Activated naive CD4-positive, alpha-beta T cell treated with anti-CD3 and anti-CD28 coated beads for 36 hours (primary cell): ENCODE data around the gene GARIN5A. TPM values are rescaled to one million over a fixed set of nuclear protein-coding genes. Genes with fewer than 3 reads are reported as not detected.
A peak's percentile ranks its signal among the peaks of the same experiment; 100 is the strongest.

Experiments used
- CTCF ChIA-PET: fragments of 350-600 bp; sonication (Branson Sonifier 250); formaldehyde crosslinking; loops from one replicate; lab custom pipeline; 2021; ENCODE audit warnings: antibody characterized with exemption; lab: Charles Lee
- DNase-seq: peaks from one replicate; pipeline ENCODE4 v3.0.0-alpha.2; 2020
- H3K27ac Mint-ChIP-seq: one replicate; pipeline ENCODE4 v1.8.0; 2021; ENCODE audit warnings: mild to moderate bottlenecking, mixed read lengths
- H3K27me3 Mint-ChIP-seq: one replicate; pipeline ENCODE4 v1.8.0; 2021; ENCODE audit warnings: low read depth, mixed read lengths
- H3K36me3 Mint-ChIP-seq: one replicate; pipeline ENCODE4 v1.8.0; 2021; ENCODE audit warnings: low read depth, mixed read lengths
- H3K4me1 Mint-ChIP-seq: one replicate; pipeline ENCODE4 v1.8.0; 2021; ENCODE audit warnings: low read depth, mixed read lengths
- H3K4me3 Mint-ChIP-seq: one replicate; pipeline ENCODE4 v1.8.0; 2021; ENCODE audit warnings: mild to moderate bottlenecking, moderate library complexity, mixed read lengths
- H3K9me3 Mint-ChIP-seq: one replicate; pipeline ENCODE4 v1.8.0; 2021; ENCODE audit warnings: mixed read lengths
- intact Hi-C: fragments of 100-400 bp; cut with micrococcal nuclease; formaldehyde crosslinking; loops from one replicate; pipeline ENCODE4 v1.15.1; 2023
- total RNA-seq, 2 experiments: library from RNA; stranded (reverse); gene quantifications; one replicate each; pipeline ENCODE4 v1.2.3, GENCODE V29; 2021

The GARIN5A gene
- total RNA-seq: under 1 TPM in 1 of 2 experiments, not detected in 1; 0.57 TPM

- no peaks in the 10 kb centered on the region for H3K27me3 Mint-ChIP-seq
- H3K9me3 Mint-ChIP-seq: no peaks in the 10 kb centered on the region
- H3K4me3 Mint-ChIP-seq: peak within 1 kb of the TSS; percentile 99
- CTCF ChIA-PET: no interaction called here
- peak; percentile 97 for DNase-seq
- H3K27ac Mint-ChIP-seq: peak within 1 kb of the TSS; percentile 86
- intact Hi-C loops: loop anchor here (1.0 to 5.0 kb wide), 5 partner anchors 35 to 119 kb away; partner anchors contain the start of genes JOSD2, NR1H2 and POLD1
- peaks cover 17% of the 10 kb centered on the region for H3K36me3 Mint-ChIP-seq
- peaks cover 28% of the 10 kb centered on the region for H3K4me1 Mint-ChIP-seq
Measured at GRCh38 chr19:50476224-50476906, at the start of gene GARIN5A, which contains the start of gene EMC10. Gene GARIN5A, minus strand, starts transcription at chr19:50476848. Its CDS starts 460 bp downstream, at chr19:50476388. Gene EMC10, plus strand, starts transcription at chr19:50476507. Its CDS starts 38 bp downstream, at chr19:50476545.

GRCh38 chr19:50522881-50523280 is 46.2 kb upstream of the GARIN5A start:
- Mint-ChIP-seq H3K36me3 (no peaks in the 10 kb centered on the region), H3K27ac (no peak overlapping the region), H3K4me1 (no peaks in the 10 kb centered on the region), H3K4me3 (no peak overlapping the region), H3K9me3 (no peaks in the 10 kb centered on the region), H3K27me3 (peaks cover 13% of the 10 kb centered on the region)
- no peak for DNase-seq
- CTCF ChIA-PET: interaction anchor here (0.7 kb wide), 1 partner anchor 33 kb away, joined by 3 read pairs; no protein-coding TSS in a partner anchor
- intact Hi-C loops: no loop called here

- no peak overlapping the region for H3K27ac Mint-ChIP-seq
- no peaks in the 10 kb centered on the region for H3K9me3 Mint-ChIP-seq
- DNase-seq: no peak
- no peaks in the 10 kb centered on the region for H3K4me1 Mint-ChIP-seq
- peaks cover 13% of the 10 kb centered on the region for H3K27me3 Mint-ChIP-seq
- no peaks in the 10 kb centered on the region for H3K36me3 Mint-ChIP-seq
- intact Hi-C loops: no loop called here
- CTCF ChIA-PET: no interaction called here
- no peak overlapping the region for H3K4me3 Mint-ChIP-seq
Measured at GRCh38 chr19:50520822-50521465, 44.3 kb upstream of the GARIN5A start.

- no peaks in the 10 kb centered on the region for H3K36me3 Mint-ChIP-seq
- CTCF ChIA-PET: no interaction called here
- H3K4me1 Mint-ChIP-seq: peaks cover 3% of the 10 kb centered on the region
- no peak overlapping the region for H3K27ac Mint-ChIP-seq
- intact Hi-C loops: loop anchor here (10.0 kb wide), 1 partner anchor 1186 kb away; no protein-coding TSS in a partner anchor
- H3K9me3 Mint-ChIP-seq: no peaks in the 10 kb centered on the region
- peaks cover 24% of the 10 kb centered on the region for H3K27me3 Mint-ChIP-seq
- H3K4me3 Mint-ChIP-seq: no peak overlapping the region
- no peak for DNase-seq
Measured at GRCh38 chr19:50519006-50519575, 42.4 kb upstream of the GARIN5A start.

GRCh38 chr19:50518091-50519005 is 41.7 kb upstream of the GARIN5A start:
- Mint-ChIP-seq H3K4me1 (peaks cover 3% of the 10 kb centered on the region), H3K9me3 (no peaks in the 10 kb centered on the region), H3K27me3 (peaks cover 27% of the 10 kb centered on the region), H3K27ac (no peak overlapping the region), H3K4me3 (no peak overlapping the region), H3K36me3 (no peaks in the 10 kb centered on the region)
- no peak for DNase-seq
- intact Hi-C loops: loop anchor here (10.0 kb wide), 1 partner anchor 1186 kb away; no protein-coding TSS in a partner anchor
- CTCF ChIA-PET: no interaction called here

- intact Hi-C loops: loop anchor here (10.0 kb wide), 1 partner anchor 1187 kb away; no protein-coding TSS in a partner anchor
- CTCF ChIA-PET: no interaction called here
Measured at GRCh38 chr19:50517704-50518075, 41.0 kb upstream of the GARIN5A start.

GRCh38 chr19:50516964-50517703 is 40.5 kb upstream of the GARIN5A start:
- CTCF ChIA-PET: no interaction called here
- intact Hi-C loops: loop anchor here (10.0 kb wide), 1 partner anchor 1188 kb away; no protein-coding TSS in a partner anchor
- Mint-ChIP-seq H3K27me3 (peaks cover 32% of the 10 kb centered on the region), H3K27ac (no peak overlapping the region), H3K4me3 (no peak overlapping the region), H3K36me3 (no peaks in the 10 kb centered on the region), H3K9me3 (no peaks in the 10 kb centered on the region), H3K4me1 (peaks cover 3% of the 10 kb centered on the region)
- no peak for DNase-seq

More at GRCh38 chr19:50517704-50518075, 41.0 kb upstream of the GARIN5A start:
- Mint-ChIP-seq H3K27ac (no peak overlapping the region), H3K36me3 (no peaks in the 10 kb centered on the region), H3K9me3 (no peaks in the 10 kb centered on the region), H3K27me3 (peaks cover 31% of the 10 kb centered on the region), H3K4me3 (no peak overlapping the region), H3K4me1 (peaks cover 3% of the 10 kb centered on the region)
- DNase-seq: no peak

- CTCF ChIA-PET: no interaction called here
- no peak for DNase-seq
- H3K4me3 Mint-ChIP-seq: no peak overlapping the region
- intact Hi-C loops: loop anchor here (10.0 kb wide), 1 partner anchor 1188 kb away; no protein-coding TSS in a partner anchor
- H3K36me3 Mint-ChIP-seq: no peaks in the 10 kb centered on the region
- H3K27ac Mint-ChIP-seq: no peak overlapping the region
- peaks cover 7% of the 10 kb centered on the region for H3K4me1 Mint-ChIP-seq
- H3K9me3 Mint-ChIP-seq: no peaks in the 10 kb centered on the region
- H3K27me3 Mint-ChIP-seq: peaks cover 32% of the 10 kb centered on the region
Measured at GRCh38 chr19:50516456-50516855, 39.8 kb upstream of the GARIN5A start.

- CTCF ChIA-PET: no interaction called here
- no peaks in the 10 kb centered on the region for H3K36me3 Mint-ChIP-seq
- H3K27me3 Mint-ChIP-seq: peaks cover 29% of the 10 kb centered on the region
- intact Hi-C loops: loop anchor here (10.0 kb wide), 1 partner anchor 1190 kb away; no protein-coding TSS in a partner anchor
- H3K27ac Mint-ChIP-seq: no peak overlapping the region
- H3K4me3 Mint-ChIP-seq: no peak overlapping the region
- no peak for DNase-seq
- H3K9me3 Mint-ChIP-seq: no peaks in the 10 kb centered on the region
- peaks cover 14% of the 10 kb centered on the region for H3K4me1 Mint-ChIP-seq
Measured at GRCh38 chr19:50515168-50515561, 38.5 kb upstream of the GARIN5A start.

- Mint-ChIP-seq H3K9me3 (no peaks in the 10 kb centered on the region), H3K27ac (no peak overlapping the region), H3K4me1 (peaks cover 14% of the 10 kb centered on the region), H3K4me3 (peak overlapping the region; percentile 27), H3K27me3 (peaks cover 29% of the 10 kb centered on the region), H3K36me3 (no peaks in the 10 kb centered on the region)
- intact Hi-C loops: loop anchor here (10.0 kb wide), 1 partner anchor 1190 kb away; no protein-coding TSS in a partner anchor
- CTCF ChIA-PET: no interaction called here
- DNase-seq: no peak
Measured at GRCh38 chr19:50514346-50515167, 37.9 kb upstream of the GARIN5A start.
